ENCODE data around the gene FAM83C. TPM values are rescaled to one million over a fixed set of nuclear protein-coding genes. Genes with fewer than 3 reads are reported as not detected.

Gene FAM83C
- total and polyA plus RNA-seq, 9 donors: 0.11 to 2.1 TPM; not detected in 7

DNA sequence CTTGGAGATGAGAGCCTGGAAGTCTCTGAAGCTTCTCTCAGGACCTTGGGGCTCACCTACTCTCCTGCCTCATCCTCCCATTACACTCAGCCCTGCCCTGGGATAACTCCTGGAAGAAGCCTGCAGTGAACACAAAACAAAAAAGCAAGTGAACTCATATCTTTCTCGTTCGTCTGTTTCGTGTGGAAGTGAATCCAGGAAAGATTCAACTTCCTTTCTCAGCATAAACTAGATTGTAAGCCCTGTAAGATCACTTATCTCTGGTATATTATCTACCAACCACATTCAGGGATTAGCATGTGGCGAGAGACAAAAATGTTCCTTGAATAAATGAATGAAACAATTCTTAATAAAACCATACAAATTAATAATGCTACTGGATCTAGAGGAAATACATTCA lies 36.5 kb upstream of the FAM83C start:
- no peak for DNase-seq
- H3K4me1 ChIP-seq (ENCODE audit: control insufficient read depth, insufficient read depth, low read length): peaks cover 15% of the 10 kb centered on the region
- WGBS (ENCODE audit: insufficient coverage): no CpG with 5 or more reads among the region's 4 CpGs

DNA sequence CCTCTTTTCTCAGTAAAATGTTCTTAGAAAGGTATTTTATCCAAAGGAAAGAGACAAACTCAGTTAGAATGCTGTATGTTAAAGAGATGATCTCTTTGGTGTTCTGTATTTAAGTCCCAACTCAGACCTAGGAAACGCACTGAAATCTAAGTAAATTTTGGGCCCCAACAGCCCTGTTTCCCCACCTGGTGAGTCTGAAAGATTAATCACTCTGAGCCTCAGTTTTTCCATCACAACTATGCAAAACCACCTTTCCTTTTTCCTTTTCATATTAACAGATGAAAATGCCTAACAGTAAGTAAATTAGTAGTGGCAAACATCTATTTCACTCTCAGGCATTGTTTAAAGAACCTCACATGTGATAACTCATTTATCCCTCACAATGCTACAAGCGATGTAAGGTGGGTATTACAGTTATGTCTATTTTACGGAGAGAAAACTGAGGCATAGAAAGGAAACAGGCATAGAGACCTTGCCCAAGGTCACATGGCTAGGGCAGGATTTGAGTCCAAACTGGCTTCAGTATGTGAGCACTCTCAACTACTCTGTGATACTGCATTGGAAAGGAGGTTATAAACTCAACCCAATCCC lies 36.0 kb upstream of the FAM83C start:
- no peaks in the 10 kb centered on the region for H3K9me3 ChIP-seq (replicated peaks; ENCODE audit: control insufficient read depth, low read depth, low read length)
- no peak overlapping the region for H3K27ac ChIP-seq (ENCODE audit: low read length)
- DNase-seq: no peak
- peaks cover 5% of the 10 kb centered on the region for H3K36me3 ChIP-seq (ENCODE audit: control insufficient read depth, insufficient read depth, low read length)
- peaks cover 15% of the 10 kb centered on the region for H3K4me1 ChIP-seq (ENCODE audit: control insufficient read depth, insufficient read depth, low read length)
- WGBS (ENCODE audit: insufficient coverage): no CpG with 5 or more reads among the region's 3 CpGs
- H3K4me3 ChIP-seq (ENCODE audit: low read length): no peak overlapping the region
- H3K27me3 ChIP-seq (ENCODE audit: control insufficient read depth, insufficient read depth, low read length): no peaks in the 10 kb centered on the region

More for the DNA sequence above, 36.5 kb upstream of the FAM83C start:
- Histone ChIP-seq H3K4me3 (ENCODE audit: low read length) (no peak overlapping the region), H3K36me3 (ENCODE audit: control insufficient read depth, insufficient read depth, low read length) (peaks cover 5% of the 10 kb centered on the region), H3K27ac (ENCODE audit: low read length) (no peak overlapping the region), H3K27me3 (ENCODE audit: control insufficient read depth, insufficient read depth, low read length) (no peaks in the 10 kb centered on the region), H3K9me3 (replicated peaks; ENCODE audit: control insufficient read depth, low read depth, low read length) (no peaks in the 10 kb centered on the region)

DNA sequence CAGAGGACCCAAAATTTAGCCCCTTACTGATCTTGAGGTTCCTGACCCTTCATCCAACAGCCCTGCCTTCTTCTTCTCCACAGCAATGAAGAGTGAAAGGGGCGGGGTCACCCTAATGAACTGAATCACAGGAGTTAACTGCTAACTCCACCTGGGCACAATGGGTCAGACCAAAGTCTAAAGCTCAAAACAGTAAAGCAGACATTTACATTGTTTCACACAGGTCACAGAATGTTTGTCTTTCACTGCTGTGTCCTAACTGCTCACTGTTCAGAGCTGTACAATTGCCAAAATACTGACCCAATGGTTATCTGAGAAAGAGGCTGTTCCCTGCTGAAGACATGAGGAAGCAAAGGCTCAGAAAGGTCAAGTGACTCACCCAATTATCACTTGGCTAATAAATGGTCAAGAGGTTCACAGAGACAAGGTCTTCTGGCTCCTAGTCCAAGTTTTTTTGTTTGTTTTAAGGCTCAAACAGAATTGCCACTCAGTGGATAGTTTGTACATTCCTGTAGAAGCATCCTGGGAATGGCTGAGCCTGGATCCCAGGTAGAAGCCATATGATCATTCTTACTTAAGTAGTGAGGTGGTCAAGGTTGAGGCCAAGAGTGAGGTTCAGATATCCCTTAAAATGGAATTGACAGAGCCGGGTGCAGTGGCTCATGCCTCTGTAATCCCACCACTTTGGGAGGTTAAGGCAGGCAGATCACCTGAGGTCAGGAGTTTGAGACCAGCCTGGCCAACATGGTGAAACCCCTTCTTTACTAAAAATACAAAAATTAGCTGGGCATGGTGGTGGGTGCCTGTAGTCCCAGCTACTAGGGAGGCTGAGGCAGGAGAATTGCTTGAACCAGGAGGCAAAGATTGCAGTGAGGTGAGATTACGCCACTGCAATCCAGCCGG lies 35.1 kb upstream of the FAM83C start:
- peaks cover 5% of the 10 kb centered on the region for H3K36me3 ChIP-seq (ENCODE audit: control insufficient read depth, insufficient read depth, low read length)
- no peak overlapping the region for H3K4me3 ChIP-seq (ENCODE audit: low read length)
- H3K4me1 ChIP-seq (ENCODE audit: control insufficient read depth, insufficient read depth, low read length): peaks cover 13% of the 10 kb centered on the region
- peak overlapping the region; percentile 18 for H3K27ac ChIP-seq (ENCODE audit: low read length)
- WGBS (ENCODE audit: insufficient coverage): 100% methylated on average over 1 of the region's 4 CpGs
- no peaks in the 10 kb centered on the region for H3K9me3 ChIP-seq (replicated peaks; ENCODE audit: control insufficient read depth, low read depth, low read length)
- DNase-seq: no peak
- no peaks in the 10 kb centered on the region for H3K27me3 ChIP-seq (ENCODE audit: control insufficient read depth, insufficient read depth, low read length)

DNA sequence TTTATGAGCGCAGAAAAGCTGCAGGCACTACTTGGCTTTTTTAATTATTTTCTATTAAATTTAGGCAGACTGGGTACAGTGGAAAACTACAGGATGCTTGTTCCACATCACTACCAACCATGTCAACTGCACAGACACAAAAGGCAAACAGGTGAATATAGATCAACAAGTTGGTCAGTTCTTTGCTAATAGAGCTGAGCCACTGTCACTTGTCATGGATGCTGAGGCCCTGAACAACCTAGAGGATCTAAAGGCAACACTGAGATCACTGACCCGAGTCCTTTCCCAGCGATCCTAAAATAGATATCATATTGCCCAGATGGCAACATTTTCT lies 34.5 kb upstream of the FAM83C start:
- no peaks in the 10 kb centered on the region for H3K27me3 ChIP-seq (ENCODE audit: control insufficient read depth, insufficient read depth, low read length)
- no peak overlapping the region for H3K4me3 ChIP-seq (ENCODE audit: low read length)
- H3K27ac ChIP-seq (ENCODE audit: low read length): peak overlapping the region; percentile 18
- H3K9me3 ChIP-seq (replicated peaks; ENCODE audit: control insufficient read depth, low read depth, low read length): no peaks in the 10 kb centered on the region
- H3K36me3 ChIP-seq (ENCODE audit: control insufficient read depth, insufficient read depth, low read length): peaks cover 7% of the 10 kb centered on the region
- H3K4me1 ChIP-seq (ENCODE audit: control insufficient read depth, insufficient read depth, low read length): peaks cover 13% of the 10 kb centered on the region
- DNase-seq: no peak
- 46% methylated on average over 2 of the region's 3 CpGs for WGBS (ENCODE audit: insufficient coverage)

DNA sequence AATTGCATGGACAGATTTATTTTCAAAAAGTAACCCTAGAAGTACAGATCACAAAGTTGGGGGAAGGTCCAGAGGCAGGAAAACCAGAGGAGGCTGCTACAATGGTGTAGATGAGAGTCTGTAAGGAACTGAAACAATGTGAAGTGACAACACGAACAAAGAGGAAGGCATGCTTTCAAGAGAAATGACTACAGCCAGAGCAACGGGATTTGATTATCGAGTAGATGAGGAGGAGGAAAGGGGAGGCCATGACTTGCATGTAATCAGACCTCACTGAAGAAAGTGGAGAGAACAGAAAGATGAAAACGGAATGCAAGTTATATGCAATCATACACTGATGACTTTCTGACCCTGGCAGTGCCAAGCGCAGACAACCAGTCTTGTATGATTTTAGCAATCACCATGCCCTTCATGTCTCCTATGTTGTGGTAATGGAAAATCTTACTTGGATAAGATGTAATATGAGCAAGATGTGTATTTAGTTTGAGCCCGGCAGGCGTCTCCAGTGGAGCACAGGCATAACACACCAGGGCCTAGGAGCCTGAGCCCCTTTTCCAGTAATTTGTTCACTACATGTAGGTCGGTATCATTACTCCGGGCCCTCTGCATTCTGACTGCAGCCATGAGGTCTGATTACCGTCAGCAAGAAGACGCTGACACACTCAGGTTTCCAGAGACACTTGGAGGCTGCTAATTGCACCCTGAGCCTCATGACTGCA lies 34.0 kb upstream of the FAM83C start:
- no peak for DNase-seq
- Histone ChIP-seq H3K4me3 (ENCODE audit: low read length) (no peak overlapping the region), H3K36me3 (ENCODE audit: control insufficient read depth, insufficient read depth, low read length) (peaks cover 8% of the 10 kb centered on the region), H3K27ac (ENCODE audit: low read length) (peak overlapping the region; percentile 42), H3K9me3 (replicated peaks; ENCODE audit: control insufficient read depth, low read depth, low read length) (no peaks in the 10 kb centered on the region), H3K4me1 (ENCODE audit: control insufficient read depth, insufficient read depth, low read length) (peaks cover 13% of the 10 kb centered on the region), H3K27me3 (ENCODE audit: control insufficient read depth, insufficient read depth, low read length) (no peaks in the 10 kb centered on the region)
- WGBS (ENCODE audit: insufficient coverage): 46% methylated on average over 7 of the region's 11 CpGs

DNA sequence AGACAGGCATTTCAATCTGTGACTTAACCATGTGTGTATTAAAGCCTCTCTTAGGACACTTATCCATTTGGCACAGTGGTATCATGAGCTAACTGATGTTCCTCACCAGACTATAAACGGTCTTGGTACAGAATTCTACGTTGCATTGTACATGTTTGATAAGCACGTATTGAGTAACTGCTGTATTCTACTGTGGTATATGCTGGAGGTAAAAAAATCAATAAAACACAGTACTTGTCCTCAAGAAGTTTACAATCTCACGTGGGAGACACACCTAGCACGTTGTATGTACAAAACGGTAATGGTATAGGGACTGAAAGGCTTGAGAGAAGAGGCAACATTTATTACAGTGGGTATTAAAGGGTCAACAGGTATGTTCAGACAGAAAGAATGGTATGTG lies 33.2 kb upstream of the FAM83C start:
- H3K36me3 ChIP-seq (ENCODE audit: control insufficient read depth, insufficient read depth, low read length): peaks cover 8% of the 10 kb centered on the region
- no peak for DNase-seq
- H3K9me3 ChIP-seq (replicated peaks; ENCODE audit: control insufficient read depth, low read depth, low read length): no peaks in the 10 kb centered on the region
- no peak overlapping the region for H3K27ac ChIP-seq (ENCODE audit: low read length)
- H3K4me1 ChIP-seq (ENCODE audit: control insufficient read depth, insufficient read depth, low read length): peaks cover 13% of the 10 kb centered on the region
- no CpG with 5 or more reads among the region's 6 CpGs for WGBS (ENCODE audit: insufficient coverage)
- no peaks in the 10 kb centered on the region for H3K27me3 ChIP-seq (ENCODE audit: control insufficient read depth, insufficient read depth, low read length)
- H3K4me3 ChIP-seq (ENCODE audit: low read length): no peak overlapping the region

DNA sequence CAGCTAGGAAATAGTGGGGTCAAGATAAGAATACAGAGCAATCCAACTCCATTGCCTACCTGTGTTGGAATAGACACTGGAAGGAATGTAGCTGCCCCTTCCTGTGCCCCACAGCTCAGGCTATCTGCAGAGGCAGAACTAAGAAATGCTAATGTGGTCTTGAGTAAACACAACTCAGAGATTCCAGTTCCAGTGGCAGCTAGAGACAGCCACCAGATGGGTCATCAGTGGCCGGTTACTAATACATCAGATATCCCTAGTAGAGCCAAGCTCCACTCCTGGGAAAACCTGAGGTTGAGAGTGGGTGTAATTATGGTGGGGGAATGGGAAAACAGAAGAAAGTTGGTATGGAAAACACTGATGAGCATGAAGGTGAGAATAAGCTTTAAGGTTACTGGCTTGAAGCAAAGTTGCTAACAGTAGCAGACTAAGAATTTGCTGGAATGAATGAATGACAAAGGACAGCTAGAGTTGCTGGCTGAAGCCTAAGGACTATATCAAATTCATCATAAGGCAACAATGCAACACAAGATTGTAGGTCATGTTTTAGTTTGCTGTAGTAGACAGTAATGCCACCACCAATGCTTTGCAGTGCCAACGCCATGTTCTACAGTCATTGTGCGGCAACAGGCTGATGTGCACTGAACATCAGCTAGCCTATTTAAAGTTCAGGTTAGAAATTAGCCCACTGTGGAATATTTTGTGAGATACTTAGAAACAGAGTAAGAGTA lies 28.3 kb upstream of the FAM83C start:
- 100% methylated on average over 2 of the region's 3 CpGs for WGBS (ENCODE audit: insufficient coverage)
- no peak for DNase-seq
- H3K9me3 ChIP-seq (replicated peaks; ENCODE audit: control insufficient read depth, low read depth, low read length): no peaks in the 10 kb centered on the region

DNA sequence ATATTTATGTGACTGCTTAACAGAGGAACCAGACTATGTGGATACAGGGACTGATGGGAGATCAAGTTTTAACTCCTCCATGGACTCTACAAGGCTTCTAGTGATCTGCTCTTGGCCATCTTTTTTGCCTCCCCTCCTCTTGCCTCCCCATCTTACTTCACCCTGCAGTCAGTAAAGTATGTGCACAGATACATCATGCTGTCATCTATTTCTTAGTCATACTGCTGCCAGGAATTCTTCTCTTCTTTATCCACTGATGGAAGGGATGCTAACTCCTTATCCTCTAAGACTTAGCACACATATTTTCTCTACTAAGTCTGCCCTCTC lies 27.6 kb upstream of the FAM83C start:
- no peak overlapping the region for H3K27ac ChIP-seq (ENCODE audit: low read length)
- peaks cover 5% of the 10 kb centered on the region for H3K4me1 ChIP-seq (ENCODE audit: control insufficient read depth, insufficient read depth, low read length)
- DNase-seq: no peak
- H3K4me3 ChIP-seq (ENCODE audit: low read length): no peak overlapping the region
- no peaks in the 10 kb centered on the region for H3K9me3 ChIP-seq (replicated peaks; ENCODE audit: control insufficient read depth, low read depth, low read length)
- H3K36me3 ChIP-seq (ENCODE audit: control insufficient read depth, insufficient read depth, low read length): peaks cover 3% of the 10 kb centered on the region
- H3K27me3 ChIP-seq (ENCODE audit: control insufficient read depth, insufficient read depth, low read length): no peaks in the 10 kb centered on the region

More for the DNA sequence above, 28.3 kb upstream of the FAM83C start:
- no peak overlapping the region for H3K27ac ChIP-seq (ENCODE audit: low read length)
- H3K4me1 ChIP-seq (ENCODE audit: control insufficient read depth, insufficient read depth, low read length): peaks cover 5% of the 10 kb centered on the region
- no peaks in the 10 kb centered on the region for H3K27me3 ChIP-seq (ENCODE audit: control insufficient read depth, insufficient read depth, low read length)
- H3K36me3 ChIP-seq (ENCODE audit: control insufficient read depth, insufficient read depth, low read length): peaks cover 3% of the 10 kb centered on the region
- H3K4me3 ChIP-seq (ENCODE audit: low read length): no peak overlapping the region

DNA sequence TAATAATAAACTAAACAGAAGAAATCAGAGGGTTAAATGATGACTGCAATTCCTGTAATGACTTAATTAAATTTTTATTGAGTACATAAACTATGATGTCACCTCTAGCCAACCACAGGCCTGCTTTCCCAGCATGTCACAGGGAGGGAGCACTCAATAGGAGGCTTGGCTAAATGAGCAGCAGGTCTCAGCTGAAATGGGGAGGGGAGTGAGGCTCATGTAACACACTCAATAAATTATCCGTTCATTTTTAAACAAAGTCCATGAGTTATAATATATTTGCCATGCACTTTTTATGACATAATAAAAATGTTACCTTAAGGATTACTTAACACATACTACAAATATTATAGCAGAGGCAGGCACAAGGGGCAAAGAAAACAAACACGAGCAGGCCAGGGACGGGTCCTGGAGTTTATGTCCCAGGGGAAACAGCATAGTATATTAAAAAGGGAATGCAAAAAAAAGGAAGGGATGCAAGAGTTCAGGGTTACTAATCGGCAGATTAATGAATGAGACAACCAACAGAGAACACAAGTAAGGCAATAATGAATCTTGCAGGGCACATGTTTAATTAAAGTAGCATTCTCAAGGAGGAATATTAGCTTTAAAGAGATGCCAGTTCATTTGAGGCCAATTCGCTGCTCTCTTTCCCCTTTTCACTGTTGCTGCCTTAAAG lies 27.1 kb upstream of the FAM83C start:
- H3K9me3 ChIP-seq (replicated peaks; ENCODE audit: control insufficient read depth, low read depth, low read length): no peaks in the 10 kb centered on the region
- peaks cover 5% of the 10 kb centered on the region for H3K36me3 ChIP-seq (ENCODE audit: control insufficient read depth, insufficient read depth, low read length)
- DNase-seq: no peak
- no peaks in the 10 kb centered on the region for H3K27me3 ChIP-seq (ENCODE audit: control insufficient read depth, insufficient read depth, low read length)
- no CpG with 5 or more reads among the region's 5 CpGs for WGBS (ENCODE audit: insufficient coverage)
- peak overlapping the region; percentile 69 for H3K27ac ChIP-seq (ENCODE audit: low read length)
- peaks cover 5% of the 10 kb centered on the region for H3K4me1 ChIP-seq (ENCODE audit: control insufficient read depth, insufficient read depth, low read length)
- H3K4me3 ChIP-seq (ENCODE audit: low read length): no peak overlapping the region
